IMR-90 (cell line): ENCODE data around the gene TRPM3. TPM values are rescaled to one million over a fixed set of nuclear protein-coding genes. Genes with fewer than 3 reads are reported as not detected.

Experiments
- ATAC-seq: fragments of 200-7000 bp; cut with Tn5 transposase; 2 replicates; pipeline ENCODE4 v1.9.1; 2020; ENCODE audit warnings: low read depth, mild to moderate bottlenecking, moderate library complexity
- BruUV-seq: library from RNA; stranded (reverse); fragments of 400-500 nt; replicated peaks from 2 replicates; lab custom pipeline; 2021; lab: Mats Ljungman, UMichigan
- CTCF ChIA-PET: fragments of 300-600 bp; formaldehyde crosslinking; extraction: SDS; loops from one replicate; lab custom pipeline; 2021; ENCODE audit warnings: antibody characterized with exemption; lab: Yijun Ruan, JAX
- POLR2A ChIA-PET: fragments of 300-600 bp; sonication (Branson Sonifier 250); formaldehyde crosslinking; loops from one replicate; lab custom pipeline; 2022; ENCODE audit warnings: antibody characterized with exemption; ENCODE audit not compliant: unreplicated experiment; lab: Charles Lee
- DNase-seq: peaks from one replicate; pipeline ENCODE4 v3.0.0; 2013
- H2AFZ ChIP-seq: replicated peaks from 2 replicates; pipeline ENCODE3; 2013; ENCODE audit warnings: low read length, mild to moderate bottlenecking; ENCODE audit not compliant: poor library complexity
- H2AK5ac ChIP-seq: 2 replicates; pipeline ENCODE4 v1.6.1; 2013; ENCODE audit warnings: low read depth, low read length, inconsistent platforms
- H2AK9ac ChIP-seq: replicated peaks from 2 replicates; pipeline ENCODE3; 2013; ENCODE audit warnings: mild to moderate bottlenecking, low read depth, low read length, moderate library complexity; ENCODE audit not compliant: poor library complexity
- H2BK120ac ChIP-seq: 2 replicates; pipeline ENCODE4 v1.6.1; 2013; ENCODE audit warnings: low read depth, low read length, inconsistent platforms
- H2BK15ac ChIP-seq: 3 replicates; pipeline ENCODE4 v1.6.1; 2013; ENCODE audit warnings: low read depth, low read length, inconsistent platforms
- H2BK20ac ChIP-seq: 2 replicates; pipeline ENCODE4 v1.6.1; 2013; ENCODE audit warnings: low read depth, mild to moderate bottlenecking, inconsistent platforms, low read length, moderate library complexity
- H2BK5ac ChIP-seq: 2 replicates; pipeline ENCODE4 v1.6.1; 2013; ENCODE audit warnings: mild to moderate bottlenecking, low read depth, low read length, inconsistent platforms; ENCODE audit not compliant: poor library complexity, severe bottlenecking
- H3K14ac ChIP-seq: replicated peaks from 2 replicates; pipeline ENCODE4 v1.6.1; 2013; ENCODE audit warnings: low read depth, low read length, inconsistent platforms
- H3K18ac ChIP-seq: 2 replicates; pipeline ENCODE4 v1.6.1; 2013; ENCODE audit warnings: low read depth, low read length, control low read depth
- H3K23ac ChIP-seq: 2 replicates; pipeline ENCODE4 v1.6.1; 2013; ENCODE audit warnings: low read depth, low read length, inconsistent platforms
- H3K27ac ChIP-seq: 2 replicates; pipeline ENCODE4 v1.5.1; 2013; ENCODE audit warnings: mild to moderate bottlenecking, control low read depth, low read length; ENCODE audit not compliant: insufficient read depth
- H3K27me3 ChIP-seq: 2 replicates; pipeline ENCODE4 v1.6.1; 2013; ENCODE audit warnings: low read length; ENCODE audit not compliant: control insufficient read depth, insufficient read depth
- H3K36me3 ChIP-seq: 2 replicates; pipeline ENCODE4 v1.6.1; 2013; ENCODE audit warnings: low read length, mixed read lengths; ENCODE audit not compliant: control insufficient read depth, insufficient read depth
- H3K4ac ChIP-seq: 2 replicates; pipeline ENCODE4 v1.6.1; 2013; ENCODE audit warnings: low read depth, low read length, inconsistent platforms
- H3K4me1 ChIP-seq: 2 replicates; pipeline ENCODE4 v1.6.1; 2013; ENCODE audit warnings: low read length, mixed read lengths; ENCODE audit not compliant: control insufficient read depth, insufficient read depth
- H3K4me2 ChIP-seq: 2 replicates; pipeline ENCODE4 v1.6.1; 2013; ENCODE audit warnings: low read depth, mild to moderate bottlenecking, control low read depth, low read length, moderate library complexity
- H3K4me3 ChIP-seq: 2 replicates; pipeline ENCODE4 v1.5.1; 2013; ENCODE audit warnings: low read depth, mild to moderate bottlenecking, control low read depth, low read length, moderate library complexity; ENCODE audit not compliant: insufficient read depth
- H3K56ac ChIP-seq: 2 replicates; pipeline ENCODE4 v1.6.1; 2013; ENCODE audit warnings: low read length, inconsistent platforms; ENCODE audit not compliant: insufficient read depth; ENCODE audit errors: extremely low read depth
- H3K79me1 ChIP-seq, 2 experiments: 2 replicates each; pipeline ENCODE4 v1.6.1; 2013; ENCODE audit warnings: low read length in 2 of 2, inconsistent platforms in 1 of 2, low read depth in 1 of 2
- H3K9ac ChIP-seq: 2 replicates; pipeline ENCODE4 v1.6.1; 2013; ENCODE audit warnings: low read depth, low read length, control low read depth
- H3K9me1 ChIP-seq: 2 replicates; pipeline ENCODE4 v1.6.1; 2013; ENCODE audit warnings: low read length, inconsistent platforms; ENCODE audit not compliant: insufficient read depth
- H3K9me3 ChIP-seq: 2 replicates; pipeline ENCODE4 v1.6.1; 2013; ENCODE audit warnings: low read length; ENCODE audit not compliant: control insufficient read depth, insufficient read depth
- H4K20me1 ChIP-seq: 2 replicates; pipeline ENCODE4 v1.6.1; 2013; ENCODE audit warnings: low read length, inconsistent platforms; ENCODE audit not compliant: insufficient read depth
- H4K5ac ChIP-seq: 2 replicates; pipeline ENCODE4 v1.6.1; 2013; ENCODE audit warnings: mild to moderate bottlenecking, low read depth, low read length, control low read depth
- H4K8ac ChIP-seq, 2 experiments: 2 replicates each; pipeline ENCODE4 v1.6.1; 2013; ENCODE audit warnings: low read depth in 2 of 2, low read length in 2 of 2, control low read depth in 1 of 2, inconsistent platforms in 1 of 2
- H4K91ac ChIP-seq: 2 replicates; pipeline ENCODE4 v1.6.1; 2013; ENCODE audit warnings: low read depth, low read length, inconsistent platforms; ENCODE audit not compliant: insufficient read depth
- BHLHE40 ChIP-seq: fragments of 150-350 bp; IDR thresholded peaks from 2 replicates; pipeline ENCODE4 v1.6.1; 2016; ENCODE audit warnings: mild to moderate bottlenecking, low read depth, low read length
- CEBPB ChIP-seq: IDR thresholded peaks from 2 replicates; pipeline ENCODE4 v1.6.1; 2012; ENCODE audit warnings: low read depth, low read length, improper control_type of control experiment
- CHD1 ChIP-seq: IDR thresholded peaks from 2 replicates; pipeline ENCODE4 v1.6.1; 2012; ENCODE audit warnings: low read depth, low read length, improper control_type of control experiment
- CTCF ChIP-seq: conservative IDR thresholded peaks from 2 replicates; pipeline ENCODE4 v1.5.1; 2012; ENCODE audit warnings: mild to moderate bottlenecking, low read depth, low read length, improper control_type of control experiment
- ELK1 ChIP-seq: fragments of 150-350 bp; IDR thresholded peaks from 2 replicates; pipeline ENCODE4 v1.6.1; 2016; ENCODE audit warnings: low read depth, mild to moderate bottlenecking, low read length, moderate library complexity, borderline replicate concordance
- FOS ChIP-seq: fragments of 150-350 bp; IDR thresholded peaks from 2 replicates; pipeline ENCODE4 v1.6.1; 2016; ENCODE audit warnings: low read depth, low read length
- MAFK ChIP-seq: IDR thresholded peaks from 2 replicates; pipeline ENCODE4 v1.6.1; 2012; ENCODE audit warnings: low read depth, low read length, improper control_type of control experiment
- MAZ ChIP-seq: IDR thresholded peaks from 2 replicates; pipeline ENCODE4 v1.6.1; 2012; ENCODE audit warnings: low read depth, mild to moderate bottlenecking, low read length, improper control_type of control experiment, moderate library complexity, borderline replicate concordance
- MXI1 ChIP-seq: IDR thresholded peaks from 2 replicates; pipeline ENCODE4 v1.6.1; 2012; ENCODE audit warnings: low read depth, mild to moderate bottlenecking, low read length, moderate library complexity, borderline replicate concordance
- NFE2L2 ChIP-seq: fragments of 150-350 bp; IDR thresholded peaks from 2 replicates; pipeline ENCODE4 v1.6.1; 2016; ENCODE audit warnings: low read depth, mild to moderate bottlenecking, low read length
- POLR2A ChIP-seq: IDR thresholded peaks from 2 replicates; pipeline ENCODE4 v1.6.1; 2012; ENCODE audit warnings: mild to moderate bottlenecking, low read depth, low read length
- RAD21 ChIP-seq: IDR thresholded peaks from 2 replicates; pipeline ENCODE4 v1.6.1; 2012; ENCODE audit warnings: low read length, improper control_type of control experiment
- RCOR1 ChIP-seq: IDR thresholded peaks from 2 replicates; pipeline ENCODE4 v1.6.1; 2012; ENCODE audit warnings: mild to moderate bottlenecking, low read length, improper control_type of control experiment; ENCODE audit not compliant: insufficient replicate concordance
- RFX5 ChIP-seq: IDR thresholded peaks from 2 replicates; pipeline ENCODE4 v1.8.0; 2012; ENCODE audit warnings: low read depth, mild to moderate bottlenecking, low read length, moderate library complexity
- SMC3 ChIP-seq: fragments of 150-350 bp; IDR thresholded peaks from 2 replicates; pipeline ENCODE4 v1.6.1; 2016; ENCODE audit warnings: low read depth, mild to moderate bottlenecking, antibody characterized with exemption, low read length, moderate library complexity
- WGBS, 2 experiments: methylation state at CpG; one replicate each; pipeline versions ENCODE4 v1.1.5 to v1.1.7; 2013; ENCODE audit warnings: missing lambda C conversion rate in 2 of 2; ENCODE audit not compliant: insufficient read length in 1 of 2; ENCODE audit errors: extremely low coverage in 2 of 2; 5-methylcytosine and 5-hydroxymethylcytosine counted together
- dilution Hi-C: fragments of 300-500 bp; cut with HindIII; formaldehyde crosslinking; loops from one replicate; pipeline ENCODE4 v1.14.3; 2018; ENCODE audit warnings: low sequenced_read_pairs; ENCODE audit not compliant: unreplicated experiment
- in situ Hi-C: fragments of 300-500 bp; cut with MboI; formaldehyde crosslinking; loops from 3 replicates; pipeline ENCODE4 v1.14.3; 2019; ENCODE audit warnings: low sequenced_read_pairs, inconsistent platforms, mixed read lengths
- intact Hi-C: fragments of 100-400 bp; cut with micrococcal nuclease; formaldehyde crosslinking; loops from 2 replicates; pipeline ENCODE4 v1.10.0; 2022
- polyA plus RNA-seq, 3 experiments: library from polyadenylated mRNA; depleted of rRNA; stranded (reverse); fragments of >200 nt; gene quantifications; 2 replicates each; pipeline ENCODE4 v1.2.3, GENCODE V29; 2012; ENCODE audit warnings: low replicate concordance in 1 of 3
- total RNA-seq: library from RNA; depleted of rRNA; stranded (reverse); fragments of >200 nt; gene quantifications from 2 replicates; pipeline ENCODE4 v1.2.3, GENCODE V29; 2012
- TF ChIP-seq, protein P1 (sequence below): fragments of 150-350 bp; IDR thresholded peaks from 2 replicates; pipeline ENCODE4 v1.6.1; 2017; ENCODE audit warnings: mild to moderate bottlenecking, antibody characterized with exemption, low read length, low read depth

TRPM3 gene
- total and polyA plus RNA-seq, 2 of the 4 experiments (the other 2 are of a cell fraction) = not detected

DNA sequence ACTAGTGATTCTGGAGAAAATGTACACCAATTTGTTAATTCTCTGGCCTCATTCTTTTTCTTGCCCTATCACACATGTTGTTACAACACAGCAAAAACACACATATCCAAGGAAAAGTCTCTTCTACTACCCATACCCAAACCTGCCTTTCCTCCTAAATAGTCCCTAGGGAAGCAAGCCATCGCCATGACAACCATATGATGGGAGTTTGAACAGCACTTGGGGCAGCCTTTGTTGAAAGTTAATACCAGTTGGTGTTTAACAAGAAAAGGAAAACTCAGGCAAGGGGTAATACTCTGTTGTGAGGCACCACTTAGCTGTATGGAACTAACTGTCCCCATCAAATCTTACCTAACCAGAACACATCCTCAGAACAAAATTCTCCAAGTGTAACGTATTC is 1.7 kb downstream of the TRPM3 start:
- no peak overlapping the region for H2BK120ac ChIP-seq
- H2AFZ ChIP-seq = no peak overlapping the region
- no peaks in the 10 kb centered on the region for H3K36me3 ChIP-seq
- ATAC-seq (no peak), DNase-seq (no peak)
- no peak overlapping the region for H4K5ac ChIP-seq
- H3K9me1 ChIP-seq = no peaks in the 10 kb centered on the region
- no peaks in the 10 kb centered on the region for H3K4me1 ChIP-seq
- no peak overlapping the region for H3K56ac ChIP-seq
- no peak overlapping the region for H2BK5ac ChIP-seq
- H3K9me3 ChIP-seq = no peaks in the 10 kb centered on the region
- no peaks in the 10 kb centered on the region for H3K79me1 ChIP-seq
- ChIA-PET CTCF (no interaction called here), POLR2A (no interaction called here)
- no peaks in the 10 kb centered on the region for H4K20me1 ChIP-seq
- peaks cover 6% of the 10 kb centered on the region; the same call in 1 of the 2 replicates for H3K27me3 ChIP-seq
- no CpG with 5 or more reads among the region's 2 CpGs for WGBS, 2 experiments
- no peak overlapping the region for H3K4ac ChIP-seq
- H3K4me2 ChIP-seq = no peak overlapping the region
- H4K91ac ChIP-seq = no peak overlapping the region
- no peak overlapping the region for H3K9ac ChIP-seq
- no peak overlapping the region for H2AK9ac ChIP-seq
- H3K4me3 ChIP-seq = no peak overlapping the region
- no peak overlapping the region for H2BK20ac ChIP-seq
- H3K23ac ChIP-seq = no peak overlapping the region
- no peak overlapping the region for H2BK15ac ChIP-seq
- dilution Hi-C loops = no loop called here
- in situ Hi-C loops = no loop called here
- no TSS peak for BruUV-seq
- H2AK5ac ChIP-seq = no peak overlapping the region
- no peak overlapping the region for H3K14ac ChIP-seq
- H3K27ac ChIP-seq = no peak overlapping the region
- TF ChIP-seq FOS (no peak), POLR2A (no peak), MAFK (no peak), BHLHE40 (no peak), RCOR1 (no peak), SMC3 (no peak), CHD1 (no peak), ELK1 (no peak), RAD21 (no peak), CEBPB (no peak), MXI1 (no peak), MAZ (no peak), NFE2L2 (no peak), CTCF (no peak), RFX5 (no peak)
- TF ChIP-seq, protein P1, sequence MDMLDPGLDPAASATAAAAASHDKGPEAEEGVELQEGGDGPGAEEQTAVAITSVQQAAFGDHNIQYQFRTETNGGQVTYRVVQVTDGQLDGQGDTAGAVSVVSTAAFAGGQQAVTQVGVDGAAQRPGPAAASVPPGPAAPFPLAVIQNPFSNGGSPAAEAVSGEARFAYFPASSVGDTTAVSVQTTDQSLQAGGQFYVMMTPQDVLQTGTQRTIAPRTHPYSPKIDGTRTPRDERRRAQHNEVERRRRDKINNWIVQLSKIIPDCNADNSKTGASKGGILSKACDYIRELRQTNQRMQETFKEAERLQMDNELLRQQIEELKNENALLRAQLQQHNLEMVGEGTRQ = no peak
- H4K8ac ChIP-seq = no peak overlapping the region
- intact Hi-C loops = no loop called here
- no peak overlapping the region for H3K18ac ChIP-seq
